Cardiac muscle cell (in vitro differentiated cells and primary cell): ENCODE data around the gene IDUA. TPM values are rescaled to one million over a fixed set of nuclear protein-coding genes. Genes with fewer than 3 reads are reported as not detected.

Source experiments
- DNase-seq, 2 donors: peaks; one replicate each; pipeline versions ENCODE4 v3.0.0 to v3.0.0-alpha.2; 2010 to 2017; ENCODE audit warnings: low read depth in 1 of 2, low spot score in 1 of 2
- H3K27ac ChIP-seq: fragments of 200-600 bp; sonication (generic); 2 replicates; pipeline ENCODE4 v1.5.1; 2016
- H3K27me3 ChIP-seq: fragments of 200-600 bp; sonication (generic); 2 replicates; pipeline ENCODE4 v1.6.0; 2016; ENCODE audit warnings: control low read depth
- H3K36me3 ChIP-seq: fragments of 200-600 bp; sonication (generic); 2 replicates; pipeline ENCODE4 v1.5.1; 2016; ENCODE audit warnings: control low read depth
- H3K4me1 ChIP-seq: fragments of 200-600 bp; sonication (generic); 2 replicates; pipeline ENCODE4 v1.8.1; 2017; ENCODE audit warnings: low read depth, mild to moderate bottlenecking, mixed run types
- H3K4me3 ChIP-seq: fragments of 200-600 bp; sonication (generic); 2 replicates; pipeline ENCODE4 v1.5.1; 2016; ENCODE audit warnings: mild to moderate bottlenecking
- H3K9me3 ChIP-seq: fragments of 200-600 bp; sonication (generic); 2 replicates; pipeline ENCODE4 v1.5.1; 2017; ENCODE audit warnings: low read depth, mild to moderate bottlenecking, control low read depth
- CTCF ChIP-seq: IDR thresholded peaks from 2 replicates; pipeline ENCODE4 v1.5.1; 2012; ENCODE audit warnings: low read depth, mild to moderate bottlenecking, low read length
- polyA plus RNA-seq: library from polyadenylated mRNA; unstranded; fragments of >200 nt; fragmentation: Nextera tagmentation; extraction: Ambion mirVana; gene quantifications from 2 replicates; pipeline ENCODE4 v1.2.1, GENCODE V29; 2016
- total RNA-seq: library from RNA; depleted of rRNA; stranded (reverse); fragments of >200 nt; gene quantifications from 2 replicates; pipeline ENCODE4 v1.2.3, GENCODE V29; 2016

IDUA gene
- total and polyA plus RNA-seq, 2 experiments from 2014 or later: 13.0 to 29.9 TPM

- DNase-seq: peak in 1 of 2 donors; percentile 59
- H3K36me3 ChIP-seq: no peaks in the 10 kb centered on the region
- no peak overlapping the region for H3K27ac ChIP-seq
- TF ChIP-seq CTCF: no peak
- H3K27me3 ChIP-seq: no peaks in the 10 kb centered on the region
- H3K4me1 ChIP-seq: peaks cover 5% of the 10 kb centered on the region
- H3K9me3 ChIP-seq: no peaks in the 10 kb centered on the region
- no peak overlapping the region for H3K4me3 ChIP-seq
These were observed 35.7 kb upstream of the IDUA start for GRCh38 chr4:951186-951585.

- Histone ChIP-seq H3K36me3 (no peaks in the 10 kb centered on the region), H3K4me3 (no peak overlapping the region)
These were observed 35.0 kb upstream of the IDUA start for GRCh38 chr4:951594-952468.

DNA sequence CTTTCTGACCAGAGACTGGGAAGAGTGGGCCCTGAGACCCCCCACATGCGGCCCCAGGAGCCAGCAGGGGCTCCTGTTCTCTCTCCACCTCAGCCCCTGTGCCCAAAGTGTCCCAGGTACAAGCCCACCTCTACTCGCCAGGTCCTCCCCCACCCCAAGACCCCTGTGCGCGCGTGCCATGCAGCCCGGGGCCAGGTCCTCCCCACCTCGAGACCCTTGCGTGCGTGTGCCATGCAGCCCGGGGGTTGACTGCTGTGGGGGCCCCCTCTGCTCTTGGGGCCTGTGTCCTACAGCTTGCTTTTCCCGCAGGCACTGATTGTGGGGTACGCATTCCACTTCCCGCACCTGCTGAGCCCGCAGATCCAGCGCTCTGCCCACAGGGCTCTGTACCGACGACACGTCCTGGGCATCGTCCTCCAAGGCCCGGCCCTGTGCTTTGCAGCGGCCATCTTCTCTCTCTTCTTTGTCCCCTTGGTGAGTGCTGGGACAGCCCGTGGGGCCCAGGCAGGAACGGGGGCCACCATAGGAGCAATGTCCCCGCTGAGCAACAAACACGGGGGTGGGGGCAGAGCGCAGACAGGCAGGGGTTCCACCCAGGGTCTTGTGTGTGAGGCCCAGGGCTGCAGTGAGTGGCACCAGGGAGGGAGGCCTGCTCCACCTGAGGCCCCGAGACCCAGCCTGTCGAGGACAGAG, 33.8 kb upstream of the IDUA start:
- DNase-seq: no peak

More at GRCh38 chr4:951594-952468, 35.0 kb upstream of the IDUA start:
- no peak for TF ChIP-seq CTCF
- Histone ChIP-seq H3K27ac (no peak overlapping the region), H3K4me1 (peaks cover 5% of the 10 kb centered on the region), H3K27me3 (no peaks in the 10 kb centered on the region), H3K9me3 (no peaks in the 10 kb centered on the region)
- DNase-seq: no peak

GRCh38 chr4:953574-953915, 33.3 kb upstream of the IDUA start:
- Histone ChIP-seq H3K4me1 (peaks cover 5% of the 10 kb centered on the region), H3K4me3 (no peak overlapping the region), H3K27me3 (no peaks in the 10 kb centered on the region), H3K27ac (no peak overlapping the region), H3K9me3 (no peaks in the 10 kb centered on the region), H3K36me3 (no peaks in the 10 kb centered on the region)
- TF ChIP-seq CTCF: no peak
- no peak for DNase-seq

More for the DNA sequence above, 33.8 kb upstream of the IDUA start:
- Histone ChIP-seq H3K4me3 (no peak overlapping the region), H3K27ac (no peak overlapping the region), H3K9me3 (no peaks in the 10 kb centered on the region), H3K4me1 (peaks cover 5% of the 10 kb centered on the region), H3K36me3 (no peaks in the 10 kb centered on the region), H3K27me3 (no peaks in the 10 kb centered on the region)
- no peak for TF ChIP-seq CTCF

GRCh38 chr4:954211-955020, 32.4 kb upstream of the IDUA start:
- Histone ChIP-seq H3K4me1 (peaks cover 5% of the 10 kb centered on the region), H3K27me3 (no peaks in the 10 kb centered on the region)
- DNase-seq: no peak

More at GRCh38 chr4:954211-955020, 32.4 kb upstream of the IDUA start:
- no peak for TF ChIP-seq CTCF
- Histone ChIP-seq H3K36me3 (no peaks in the 10 kb centered on the region), H3K9me3 (no peaks in the 10 kb centered on the region), H3K27ac (no peak overlapping the region), H3K4me3 (no peak overlapping the region)
